AG04449 (cell line): Measurements from ENCODE around the gene LBHD2.

Experiments
- CTCF ChIA-PET: fragments of 350-600 bp; formaldehyde crosslinking; extraction: SDS; loops from one replicate; lab custom pipeline; 2021; ENCODE audit warnings: antibody characterized with exemption; lab: Yijun Ruan, JAX
- POLR2A ChIA-PET: fragments of 400-600, 350-600 bp; formaldehyde crosslinking; extraction: SDS; loops from one replicate; lab custom pipeline; 2020; ENCODE audit warnings: antibody characterized with exemption, inconsistent platforms; lab: Yijun Ruan, JAX
- DNase-seq: peaks from one replicate; pipeline ENCODE4 v3.0.0-alpha.2; 2010; ENCODE audit warnings: low read depth, low spot score
- H3K4me3 ChIP-seq: 2 replicates; pipeline ENCODE4 v1.5.1; 2011; ENCODE audit warnings: low read depth, mild to moderate bottlenecking, control low read depth, low read length
- TF ChIP-seq, protein P1 (sequence below): IDR thresholded peaks from one replicate; pipeline ENCODE4 v1.5.1; 2011; ENCODE audit warnings: mild to moderate bottlenecking, moderate library complexity, low read length, control low read depth, inconsistent platforms; ENCODE audit not compliant: insufficient read depth; ENCODE audit errors: missing control alignments

Gene LBHD2

DNA sequence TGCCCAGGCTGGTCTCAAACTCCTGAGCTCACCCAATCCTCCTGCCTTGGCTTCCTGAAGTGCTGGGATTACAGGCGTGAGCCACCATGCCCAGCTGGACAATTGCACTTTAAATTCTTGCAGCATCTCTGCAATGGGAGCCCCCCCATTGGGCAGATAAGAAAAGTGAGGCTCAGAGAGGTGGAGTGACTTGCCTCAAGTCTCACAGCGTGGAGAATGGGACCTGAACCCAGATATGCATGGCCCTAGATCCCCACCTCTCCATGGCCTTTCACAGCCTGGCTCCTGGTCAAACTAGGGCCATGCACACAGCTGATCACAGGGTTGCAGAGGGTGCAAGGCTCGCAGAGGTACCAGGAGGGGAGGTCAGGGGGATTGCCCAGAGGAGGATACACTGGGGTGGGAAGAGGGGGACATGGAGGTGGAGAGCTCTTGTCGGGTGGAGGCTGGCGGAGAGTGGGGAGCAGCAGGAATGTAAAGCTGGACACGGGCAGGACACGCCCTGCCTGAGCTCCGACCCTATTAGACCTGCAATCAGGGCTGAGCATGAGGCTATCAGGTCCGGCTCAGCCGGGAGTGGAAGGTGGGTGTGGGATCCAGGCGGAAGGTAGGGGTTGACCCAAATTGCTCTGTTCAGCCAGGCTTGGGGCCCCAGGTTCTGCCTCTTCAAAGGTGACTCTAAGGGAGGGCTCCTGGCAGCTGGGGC, 17.4 kb downstream of the LBHD2 start:
- DNase-seq = no peak
- TF ChIP-seq, protein P1, sequence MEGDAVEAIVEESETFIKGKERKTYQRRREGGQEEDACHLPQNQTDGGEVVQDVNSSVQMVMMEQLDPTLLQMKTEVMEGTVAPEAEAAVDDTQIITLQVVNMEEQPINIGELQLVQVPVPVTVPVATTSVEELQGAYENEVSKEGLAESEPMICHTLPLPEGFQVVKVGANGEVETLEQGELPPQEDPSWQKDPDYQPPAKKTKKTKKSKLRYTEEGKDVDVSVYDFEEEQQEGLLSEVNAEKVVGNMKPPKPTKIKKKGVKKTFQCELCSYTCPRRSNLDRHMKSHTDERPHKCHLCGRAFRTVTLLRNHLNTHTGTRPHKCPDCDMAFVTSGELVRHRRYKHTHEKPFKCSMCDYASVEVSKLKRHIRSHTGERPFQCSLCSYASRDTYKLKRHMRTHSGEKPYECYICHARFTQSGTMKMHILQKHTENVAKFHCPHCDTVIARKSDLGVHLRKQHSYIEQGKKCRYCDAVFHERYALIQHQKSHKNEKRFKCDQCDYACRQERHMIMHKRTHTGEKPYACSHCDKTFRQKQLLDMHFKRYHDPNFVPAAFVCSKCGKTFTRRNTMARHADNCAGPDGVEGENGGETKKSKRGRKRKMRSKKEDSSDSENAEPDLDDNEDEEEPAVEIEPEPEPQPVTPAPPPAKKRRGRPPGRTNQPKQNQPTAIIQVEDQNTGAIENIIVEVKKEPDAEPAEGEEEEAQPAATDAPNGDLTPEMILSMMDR = no peak
- CTCF ChIA-PET = interaction anchor here (0.7 to 9.9 kb wide), 4 partner anchors 10 to 190 kb away, joined by 3 to 171 read pairs (median 22); no protein-coding TSS in a partner anchor
- POLR2A ChIA-PET = interaction anchor here (0.7 kb wide), 1 partner anchor 290 kb away, joined by 3 read pairs; no protein-coding TSS in a partner anchor
- no peak overlapping the region for H3K4me3 ChIP-seq

- DNase-seq = no peak
- no peak overlapping the region for H3K4me3 ChIP-seq
- TF ChIP-seq, protein P1 = no peak
- ChIA-PET POLR2A (no interaction called here), CTCF (interaction anchor here (3.2 to 9.9 kb wide), 5 partner anchors 22 to 189 kb away, joined by 17 to 171 read pairs (median 42); no protein-coding TSS in a partner anchor)
These were observed 18.1 kb downstream of the LBHD2 start for GRCh38 chr14:103101963-103102688.

DNA sequence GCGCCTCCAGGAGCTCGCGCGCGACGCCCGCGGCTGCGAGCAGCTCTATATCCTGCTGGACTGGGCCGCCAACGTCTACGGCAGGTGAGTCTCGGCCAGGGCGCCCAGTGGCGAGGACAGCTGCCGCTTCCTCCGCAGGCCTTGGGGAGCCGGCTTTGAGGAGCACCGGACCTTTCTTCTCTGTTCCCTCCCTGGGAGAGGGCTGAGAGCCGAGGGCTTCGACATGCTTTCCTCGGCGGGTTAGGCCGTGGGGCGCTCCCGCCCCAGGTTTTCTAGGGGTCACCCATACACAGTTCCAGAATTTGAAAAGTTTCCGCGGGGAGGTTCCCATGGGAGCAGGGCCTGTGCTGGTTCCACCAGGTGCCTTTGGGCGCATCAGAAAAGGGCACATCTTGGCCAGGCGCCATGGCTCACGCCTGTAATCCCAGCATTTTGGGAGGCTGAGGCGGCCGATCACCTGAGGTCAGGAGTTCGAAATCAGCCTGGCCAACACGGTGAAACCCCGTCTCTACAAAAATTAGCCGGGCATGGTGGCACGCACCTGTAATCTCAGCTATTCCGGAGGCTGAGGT, 18.8 kb downstream of the LBHD2 start:
- TF ChIP-seq, protein P1 = no peak
- no peak for DNase-seq
- POLR2A ChIA-PET = no interaction called here
- CTCF ChIA-PET = interaction anchor here (3.2 to 9.9 kb wide), 9 partner anchors 7 to 189 kb away, joined by 17 to 171 read pairs (median 42); partner anchors contain the start of gene EXOC3L4
- no peak overlapping the region for H3K4me3 ChIP-seq

- POLR2A ChIA-PET = no interaction called here
- CTCF ChIA-PET = interaction anchor here (0.7 to 9.9 kb wide), 33 partner anchors 8 to 232 kb away, joined by 3 to 171 read pairs (median 7); partner anchors contain the start of gene EXOC3L4
These were observed 19.7 kb downstream of the LBHD2 start for GRCh38 chr14:103103461-103104388.

DNA sequence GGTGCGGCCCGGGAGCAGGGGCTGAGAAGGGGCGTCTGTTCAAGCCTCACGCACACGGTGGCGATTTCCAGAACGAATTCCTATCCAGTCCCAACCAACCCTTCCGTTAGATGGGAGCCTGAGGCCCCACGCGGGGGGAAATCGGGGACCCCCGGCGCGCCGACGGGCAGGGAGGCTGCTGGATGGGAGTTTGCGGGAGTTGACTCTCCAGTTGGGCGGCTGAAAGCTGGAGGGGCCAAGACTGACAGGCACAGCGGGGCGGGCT, 20.3 kb downstream of the LBHD2 start:
- CTCF ChIA-PET = interaction anchor here (0.6 to 9.9 kb wide), 54 partner anchors 9 to 1027 kb away, joined by 3 to 171 read pairs (median 6); partner anchors contain the start of gene EXOC3L4
- H3K4me3 ChIP-seq = no peak overlapping the region
- no peak for DNase-seq
- POLR2A ChIA-PET = interaction anchor here (1.0 kb wide), 1 partner anchor 229 kb away, joined by 3 read pairs; the partner anchor contains the start of gene EIF5
- TF ChIP-seq, protein P1 = no peak

More at GRCh38 chr14:103103461-103104388, 19.7 kb downstream of the LBHD2 start:
- no peak for DNase-seq
- no peak overlapping the region; the same call in 1 of the 2 replicates for H3K4me3 ChIP-seq
- TF ChIP-seq, protein P1 = peak; percentile 43
